ENCODE results near the gene PDE4A.

The PDE4A gene

GRCh38 chr19:10508707-10509106 lies 88.4 kb downstream of the PDE4A start:
- Histone ChIP-seq H4K20me1 (ENCODE audit: insufficient read depth, low read length) (no peaks in the 10 kb centered on the region), H3K4me3 (ENCODE audit: low read depth, low read length, poor library complexity, severe bottlenecking) (no peak overlapping the region), H3K9ac (ENCODE audit: low read length) (no peak overlapping the region), H3K27me3 (ENCODE audit: insufficient read depth, low read length) (no peaks in the 10 kb centered on the region), H3K36me3 (ENCODE audit: insufficient read depth, low read length) (no peaks in the 10 kb centered on the region), H3K9me3 (ENCODE audit: low read length) (no peaks in the 10 kb centered on the region), H3K4me1 (ENCODE audit: insufficient read depth, low read length, severe bottlenecking) (peaks cover 2% of the 10 kb centered on the region), H3K9me2 (ENCODE audit: low read depth, low read length) (no peaks in the 10 kb centered on the region), H3K27ac (ENCODE audit: low read depth, low read length, poor library complexity, severe bottlenecking) (no peak overlapping the region), H2AFZ (ENCODE audit: low read length) (no peak overlapping the region), H3K4me2 (ENCODE audit: low read length) (no peak overlapping the region), H3K79me2 (ENCODE audit: insufficient read depth, low read length) (no peaks in the 10 kb centered on the region), H3F3A (ENCODE audit: insufficient read depth, low read length) (no peaks in the 10 kb centered on the region)
- TF ChIP-seq EZH2 (IDR thresholded peaks at IDR 0.05; ENCODE audit: borderline replicate concordance, low read length) (no peak), CTCF (IDR thresholded peaks at IDR 0.05; ENCODE audit: low read length) (no peak)

GRCh38 chr19:10510301-10510802 lies 90.0 kb downstream of the PDE4A start:
- H3K9ac ChIP-seq (ENCODE audit: low read length): no peak overlapping the region
- no peak overlapping the region for H3K27ac ChIP-seq (ENCODE audit: low read depth, low read length, poor library complexity, severe bottlenecking)
- no peaks in the 10 kb centered on the region for H3F3A ChIP-seq (ENCODE audit: insufficient read depth, low read length)
- H3K4me1 ChIP-seq (ENCODE audit: insufficient read depth, low read length, severe bottlenecking): no peaks in the 10 kb centered on the region
- no peak overlapping the region for H3K4me2 ChIP-seq (ENCODE audit: low read length)
- H3K4me3 ChIP-seq (ENCODE audit: low read depth, low read length, poor library complexity, severe bottlenecking): no peak overlapping the region
- no peak overlapping the region for H2AFZ ChIP-seq (ENCODE audit: low read length)
- TF ChIP-seq CTCF (IDR thresholded peaks at IDR 0.05; ENCODE audit: low read length) (peak; percentile 91), EZH2 (IDR thresholded peaks at IDR 0.05; ENCODE audit: borderline replicate concordance, low read length) (no peak)
- H3K79me2 ChIP-seq (ENCODE audit: insufficient read depth, low read length): no peaks in the 10 kb centered on the region
- no peaks in the 10 kb centered on the region for H4K20me1 ChIP-seq (ENCODE audit: insufficient read depth, low read length)
- no peaks in the 10 kb centered on the region for H3K9me2 ChIP-seq (ENCODE audit: low read depth, low read length)
- H3K9me3 ChIP-seq (ENCODE audit: low read length): no peaks in the 10 kb centered on the region
- no peaks in the 10 kb centered on the region for H3K27me3 ChIP-seq (ENCODE audit: insufficient read depth, low read length)
- no peaks in the 10 kb centered on the region for H3K36me3 ChIP-seq (ENCODE audit: insufficient read depth, low read length)

GRCh38 chr19:10513223-10513622 lies 92.9 kb downstream of the PDE4A start:
- Histone ChIP-seq H3F3A (ENCODE audit: insufficient read depth, low read length) (no peaks in the 10 kb centered on the region), H3K4me2 (ENCODE audit: low read length) (no peak overlapping the region), H3K27me3 (ENCODE audit: insufficient read depth, low read length) (0 out of 2 replicates have a peak, but pooled peaks cover 4% of the 10 kb centered on the region), H3K4me3 (ENCODE audit: low read depth, low read length, poor library complexity, severe bottlenecking) (no peak overlapping the region), H3K9ac (ENCODE audit: low read length) (no peak overlapping the region), H2AFZ (ENCODE audit: low read length) (no peak overlapping the region), H3K27ac (ENCODE audit: low read depth, low read length, poor library complexity, severe bottlenecking) (no peak overlapping the region), H3K36me3 (ENCODE audit: insufficient read depth, low read length) (no peaks in the 10 kb centered on the region), H3K9me2 (ENCODE audit: low read depth, low read length) (no peaks in the 10 kb centered on the region), H3K4me1 (ENCODE audit: insufficient read depth, low read length, severe bottlenecking) (no peaks in the 10 kb centered on the region), H3K9me3 (ENCODE audit: low read length) (no peaks in the 10 kb centered on the region), H4K20me1 (ENCODE audit: insufficient read depth, low read length) (no peaks in the 10 kb centered on the region), H3K79me2 (ENCODE audit: insufficient read depth, low read length) (no peaks in the 10 kb centered on the region)
- TF ChIP-seq EZH2 (IDR thresholded peaks at IDR 0.05; ENCODE audit: borderline replicate concordance, low read length): no peak
- no peak for TF ChIP-seq CTCF (IDR thresholded peaks at IDR 0.05; ENCODE audit: low read length)
